ENCODE results near the gene SLC37A3.

SLC37A3 gene

DNA sequence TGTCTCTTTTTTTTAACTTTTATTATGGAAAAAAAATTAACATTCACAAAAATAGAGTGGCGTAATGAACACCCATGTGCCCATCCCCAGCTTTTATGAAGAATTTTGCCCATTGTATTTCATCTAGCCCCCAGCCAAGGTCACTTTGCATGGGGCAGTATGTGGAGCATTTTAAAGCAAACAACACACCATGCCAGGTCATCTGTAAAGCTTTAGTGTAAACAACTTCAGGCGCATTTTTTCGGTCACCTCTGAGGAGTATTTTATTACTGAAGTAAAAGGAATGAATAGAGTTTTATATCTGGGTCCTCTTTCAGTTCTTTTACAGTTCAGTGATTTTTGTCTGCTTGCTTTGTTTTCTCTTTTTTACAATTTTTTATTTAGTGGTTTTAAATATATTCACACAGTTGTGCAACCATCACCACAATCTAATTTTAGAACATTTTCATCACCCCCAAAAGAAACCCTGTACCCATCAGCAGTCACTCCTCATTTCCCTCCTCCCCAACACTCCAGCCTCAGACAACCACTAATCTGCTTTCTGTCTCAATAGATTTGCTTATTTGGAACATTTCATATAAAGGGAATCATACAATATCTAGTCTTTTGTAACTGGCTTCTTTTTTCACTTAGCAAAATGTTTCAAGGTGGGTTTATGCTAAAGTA is 87.9 kb downstream of the SLC37A3 start:
- DNase-seq = no peak

DNA sequence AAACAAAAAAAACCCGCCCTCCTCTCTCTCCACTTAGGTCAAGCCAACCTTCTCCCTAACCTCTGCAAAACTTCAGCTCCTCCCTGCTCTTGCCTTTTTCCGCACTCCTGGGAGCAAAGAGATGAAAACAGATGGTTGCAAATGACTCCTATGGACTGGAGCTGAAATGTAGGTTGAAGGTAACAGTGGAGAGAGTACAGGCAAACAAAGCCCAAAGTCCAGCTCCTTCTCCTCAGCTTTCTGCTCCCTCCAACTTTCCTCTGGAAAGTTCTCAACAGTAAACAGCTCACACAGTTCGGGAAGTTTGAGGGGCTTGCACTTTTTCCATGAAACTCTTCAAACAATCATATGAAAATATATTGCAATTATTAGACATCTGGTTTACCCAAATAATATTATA is 90.3 kb downstream of the SLC37A3 start:
- DNase-seq = no peak

DNA sequence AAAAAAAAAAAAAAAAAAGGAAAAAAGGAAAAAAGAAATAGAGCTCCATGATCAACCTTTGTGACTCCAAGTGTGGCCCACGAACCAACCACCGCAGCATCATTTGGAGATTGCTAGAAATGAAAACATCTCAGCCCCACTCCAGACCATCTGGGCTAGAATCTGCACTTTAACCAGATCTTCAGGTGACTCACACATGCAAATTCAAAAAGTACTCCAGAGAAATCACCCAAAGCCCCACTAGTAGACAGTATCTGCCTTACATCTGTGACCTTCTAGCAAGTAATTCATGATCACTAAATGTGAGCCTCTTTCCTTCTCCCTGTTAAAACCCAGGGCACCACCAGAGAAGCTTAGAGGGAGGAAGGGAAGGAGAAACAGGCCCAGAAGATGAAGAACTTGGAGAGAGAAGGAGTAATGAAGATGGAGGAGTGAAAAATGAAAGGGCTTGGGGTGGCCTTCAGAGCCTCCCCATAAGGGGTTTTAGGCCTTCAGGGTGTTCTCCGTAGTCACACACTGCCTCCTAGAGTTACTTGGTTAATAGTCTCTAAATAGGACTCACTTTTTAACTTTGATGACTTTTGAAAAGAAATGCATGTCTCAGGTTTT is 94.0 kb downstream of the SLC37A3 start:
- DNase-seq = peak; percentile 8

DNA sequence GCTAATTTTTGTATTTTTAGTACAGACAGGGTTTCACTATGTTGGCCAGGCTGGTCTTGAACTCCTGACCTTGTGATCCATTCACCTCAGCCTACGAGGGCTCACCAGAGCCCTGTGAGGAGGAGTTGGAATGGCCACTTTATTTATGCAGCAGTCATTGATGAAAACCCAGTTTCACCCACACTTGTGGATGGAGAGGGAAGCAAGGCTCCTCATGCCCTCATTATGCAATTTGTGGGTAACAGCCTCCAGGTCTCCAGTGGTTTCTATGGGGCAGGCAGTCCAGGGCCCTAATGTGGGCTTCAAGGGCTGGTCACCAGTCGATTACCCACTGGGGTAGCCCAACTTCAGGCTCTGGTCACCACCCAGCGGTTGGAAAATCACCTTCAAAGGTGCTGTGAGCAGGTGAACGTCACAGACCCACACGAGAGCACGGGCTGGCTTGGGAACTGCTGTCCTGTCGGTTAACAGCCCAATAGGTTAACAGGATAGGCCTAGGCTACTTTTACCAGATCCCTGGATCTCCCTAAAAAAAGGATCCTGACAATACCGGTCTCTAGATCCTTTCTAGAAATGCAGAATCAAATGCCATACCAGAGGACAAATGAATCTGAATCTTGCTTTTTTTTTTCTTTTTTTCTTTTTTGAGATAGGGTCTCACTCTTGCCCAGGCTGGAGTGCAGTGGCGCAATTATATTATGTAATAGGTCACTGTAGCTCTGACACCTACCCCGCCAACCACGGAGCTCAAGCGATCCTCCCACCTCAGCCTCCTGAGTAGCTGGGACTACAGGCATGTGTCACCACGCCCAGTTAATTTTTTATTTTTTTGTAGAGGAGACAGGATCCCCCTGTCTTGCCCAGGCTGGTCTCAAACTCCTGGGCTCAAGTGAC is 97.8 kb downstream of the SLC37A3 start:
- no peak for DNase-seq

DNA sequence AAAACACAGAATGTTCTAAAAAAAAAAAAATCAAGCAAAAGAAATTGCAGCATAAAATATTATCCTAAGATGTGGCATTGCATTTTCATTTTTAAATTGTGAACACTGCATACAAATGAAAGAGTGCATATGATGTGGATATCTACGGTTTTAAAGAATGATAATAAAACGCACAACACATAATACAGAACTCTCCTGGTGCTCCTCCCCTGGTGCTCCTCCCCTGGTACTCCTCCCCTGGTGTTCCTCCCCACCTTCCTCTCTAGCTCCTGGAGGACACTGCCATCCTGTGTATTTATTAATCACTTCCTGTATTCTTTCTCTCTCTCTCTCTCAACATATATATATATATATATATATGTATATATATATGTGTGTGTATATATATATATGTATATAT is 100.1 kb downstream of the SLC37A3 start:
- no peak for DNase-seq

DNA sequence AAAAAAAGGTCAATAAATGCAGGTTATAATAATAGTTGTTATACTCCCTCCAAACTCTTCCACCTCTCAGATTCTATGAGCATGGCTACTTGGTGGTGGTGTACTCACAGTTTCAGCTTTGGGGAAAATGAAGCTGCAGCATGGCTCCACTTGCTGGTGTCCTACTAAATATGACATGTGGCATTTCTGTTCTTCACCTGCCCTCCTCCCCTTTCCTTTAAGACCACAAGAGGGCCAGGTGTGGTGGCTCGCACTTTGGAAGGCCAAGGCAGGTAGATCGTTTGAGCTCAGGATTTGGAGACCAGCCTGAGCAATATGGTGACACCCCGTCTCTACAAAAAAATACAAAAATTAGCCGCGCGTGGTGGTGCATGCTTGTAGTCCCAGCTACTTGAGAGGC is 101.1 kb downstream of the SLC37A3 start:
- no peak for DNase-seq

DNA sequence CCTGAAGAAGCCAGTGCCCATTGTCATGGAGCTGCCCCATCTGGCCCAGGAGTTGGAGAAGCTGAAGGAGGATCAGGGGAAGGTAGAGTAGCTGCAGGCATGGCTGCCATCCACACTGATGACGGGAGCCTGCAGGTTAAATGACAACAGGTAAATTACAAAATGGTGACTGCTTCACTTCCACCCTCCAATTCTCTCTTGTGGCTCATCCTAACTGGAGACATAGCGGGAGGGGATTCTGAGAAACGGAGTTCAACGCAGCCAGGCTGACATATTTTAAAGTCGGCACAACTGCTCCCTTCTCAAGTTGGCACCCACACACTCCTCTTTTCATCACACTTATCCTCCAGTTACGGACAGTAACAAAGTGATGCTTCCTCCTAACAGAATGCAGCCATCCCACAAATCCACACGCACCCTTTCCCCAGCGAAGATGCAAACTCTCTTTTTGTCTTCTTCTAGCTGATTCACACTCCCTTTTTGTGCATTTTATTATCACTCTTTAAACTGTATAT is 103.0 kb downstream of the SLC37A3 start:
- DNase-seq = no peak

DNA sequence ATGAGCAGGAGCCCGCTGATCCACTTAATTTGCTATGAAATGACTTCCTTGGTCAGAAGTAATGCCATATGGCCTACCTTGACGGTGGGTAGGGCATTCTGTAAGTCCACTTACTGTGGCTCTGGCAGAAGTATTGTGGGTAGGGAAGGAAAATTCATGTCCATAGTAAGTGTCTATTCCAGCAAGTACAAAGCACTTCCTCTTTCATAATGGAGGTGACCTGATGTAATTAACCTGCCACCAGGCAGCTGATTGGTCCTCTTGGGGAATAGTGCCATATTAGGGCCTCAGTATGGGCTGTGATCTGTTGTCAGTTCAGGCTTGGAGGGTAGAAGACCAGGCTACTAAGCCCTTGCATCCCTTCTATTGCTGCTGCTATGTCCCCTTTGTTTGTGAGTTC is 103.9 kb downstream of the SLC37A3 start:
- DNase-seq = no peak

DNA sequence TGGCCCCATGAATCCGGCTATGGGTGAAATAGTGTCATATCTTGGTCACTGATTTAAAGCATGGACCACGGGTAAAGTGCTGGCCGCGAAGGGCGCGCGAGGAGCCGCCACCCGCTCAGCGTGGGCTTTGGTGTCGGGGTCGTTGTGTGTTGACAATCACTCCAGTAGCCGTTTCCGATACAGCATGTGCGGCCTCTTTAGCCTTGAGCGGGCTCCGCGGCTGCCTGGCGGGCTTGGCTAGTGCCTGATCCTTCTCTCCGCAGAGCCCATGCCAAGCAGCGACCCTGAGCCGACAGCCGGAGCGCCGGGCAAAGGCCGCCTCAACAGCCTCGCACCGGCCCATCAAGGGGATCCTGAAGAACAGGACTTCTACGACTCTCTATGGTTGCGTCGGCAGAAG is 105.9 kb downstream of the SLC37A3 start:
- no peak for DNase-seq

DNA sequence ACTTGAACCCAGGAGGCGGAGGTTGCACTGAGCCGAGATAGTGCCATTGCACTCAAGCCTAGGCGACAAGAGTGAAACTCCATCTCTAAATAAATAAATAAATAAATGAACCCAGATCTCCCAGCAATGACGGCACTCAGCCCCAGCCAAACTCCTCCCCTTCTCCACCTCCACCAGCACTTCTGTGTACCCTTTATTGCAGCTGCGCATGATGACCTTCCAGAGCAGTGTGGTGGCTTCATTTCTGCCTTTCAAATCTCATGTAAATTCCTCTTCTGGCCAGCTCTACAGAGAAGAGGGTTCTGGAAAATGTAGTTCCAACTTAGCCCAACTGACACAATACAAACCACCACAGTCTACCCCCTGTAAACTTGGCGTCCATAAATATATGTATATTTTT is 108.5 kb downstream of the SLC37A3 start:
- no peak for DNase-seq

DNA sequence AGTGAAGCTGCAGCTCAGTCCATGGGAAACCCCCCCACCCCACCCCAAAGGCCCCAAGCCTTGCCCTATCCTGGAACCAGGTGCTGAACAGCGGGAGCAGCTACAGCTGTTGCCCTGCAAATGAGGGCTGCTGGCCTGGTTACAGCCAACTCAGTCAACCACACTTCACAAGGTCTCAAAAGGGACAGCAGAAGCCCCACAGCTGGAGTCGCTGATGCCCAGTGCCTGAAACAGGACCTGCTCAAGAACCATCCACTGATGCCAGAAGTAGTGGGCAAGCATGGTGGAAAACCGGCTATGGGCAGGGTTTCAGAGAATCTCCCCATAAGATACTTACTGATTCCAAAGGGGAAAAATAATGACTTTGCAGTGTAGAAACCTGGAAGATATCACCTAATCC is 110.3 kb downstream of the SLC37A3 start:
- no peak for DNase-seq

DNA sequence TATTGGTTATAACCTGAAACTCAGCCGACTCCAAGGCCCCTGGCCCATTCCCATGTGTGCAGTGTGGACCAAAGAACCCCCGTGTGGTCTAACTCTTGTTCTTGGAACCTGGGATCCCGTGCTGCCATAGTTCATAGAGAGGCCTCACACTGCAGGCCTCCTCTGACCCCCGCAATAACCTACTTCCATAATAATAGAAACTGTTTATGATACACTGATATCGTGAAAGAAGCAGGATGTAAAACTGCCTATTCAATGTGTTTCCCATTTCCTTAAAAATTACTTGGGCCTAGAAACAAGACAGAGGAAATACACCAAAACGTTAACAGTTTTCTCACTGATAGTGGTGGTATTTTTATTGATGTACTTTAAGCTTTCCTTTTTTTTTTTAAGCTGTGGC is 112.4 kb downstream of the SLC37A3 start:
- DNase-seq = no peak

DNA sequence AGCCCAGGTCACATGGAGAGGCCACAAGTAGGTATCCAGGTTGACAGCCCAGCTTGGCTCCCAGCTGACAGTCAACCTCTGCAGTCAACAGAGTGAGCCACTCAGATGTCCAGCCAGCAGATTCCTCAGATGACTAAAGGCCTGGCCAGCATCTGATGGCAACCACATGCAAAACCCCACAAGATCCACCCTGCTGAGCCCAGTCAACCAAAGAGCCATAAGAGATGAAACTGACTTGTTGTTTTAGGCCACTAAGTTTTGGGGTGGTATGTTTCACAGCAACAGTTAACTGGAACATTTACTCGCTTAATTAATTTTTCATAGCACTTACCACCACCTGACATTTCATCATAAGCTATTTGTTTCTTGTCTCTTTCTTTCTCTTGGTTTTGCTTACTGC is 114.3 kb downstream of the SLC37A3 start:
- no peak for DNase-seq
